AG04449 (cell line): ENCODE data around the gene FNDC1.

ENCODE experiments used
- CTCF ChIA-PET: fragments of 350-600 bp; formaldehyde crosslinking; extraction: SDS; loops from one replicate; lab custom pipeline; 2021; ENCODE audit warnings: antibody characterized with exemption; lab: Yijun Ruan, JAX
- POLR2A ChIA-PET: fragments of 400-600, 350-600 bp; formaldehyde crosslinking; extraction: SDS; loops from one replicate; lab custom pipeline; 2020; ENCODE audit warnings: antibody characterized with exemption, inconsistent platforms; lab: Yijun Ruan, JAX
- DNase-seq: peaks from one replicate; pipeline ENCODE4 v3.0.0-alpha.2; 2010; ENCODE audit warnings: low read depth, low spot score
- H3K4me3 ChIP-seq: 2 replicates; pipeline ENCODE4 v1.5.1; 2011; ENCODE audit warnings: low read depth, mild to moderate bottlenecking, control low read depth, low read length
- CTCF ChIP-seq: IDR thresholded peaks from one replicate; pipeline ENCODE4 v1.5.1; 2011; ENCODE audit warnings: mild to moderate bottlenecking, moderate library complexity, low read length, control low read depth, inconsistent platforms; ENCODE audit not compliant: insufficient read depth; ENCODE audit errors: missing control alignments

Gene FNDC1

GRCh38 chr6:159201336-159201735, 32.1 kb downstream of the FNDC1 start:
- POLR2A ChIA-PET, result no interaction called here
- H3K4me3 ChIP-seq, result no peak overlapping the region
- CTCF ChIA-PET, result interaction anchor here (0.9 to 1.6 kb wide), 6 partner anchors 12 to 160 kb away, joined by 3 to 5 read pairs (median 4); partner anchors contain the start of gene FNDC1
- no peak for DNase-seq
- no peak for TF ChIP-seq CTCF

- no peak overlapping the region for H3K4me3 ChIP-seq
- TF ChIP-seq CTCF, result no peak
- DNase-seq, result peak; percentile 82
- CTCF ChIA-PET, result interaction anchor here (0.7 to 1.3 kb wide), 5 partner anchors 11 to 49 kb away, joined by 3 to 4 read pairs (median 3); no protein-coding TSS in a partner anchor
- POLR2A ChIA-PET, result no interaction called here
These were observed 34.3 kb downstream of the FNDC1 start for GRCh38 chr6:159203304-159204005.

GRCh38 chr6:159204605-159205004, 35.4 kb downstream of the FNDC1 start:
- ChIA-PET CTCF (interaction anchor here (1.0 to 3.0 kb wide), 2 partner anchors 13 to 30 kb away, joined by 5 to 15 read pairs; no protein-coding TSS in a partner anchor), POLR2A (no interaction called here)
- H3K4me3 ChIP-seq, result no peak overlapping the region
- no peak for TF ChIP-seq CTCF
- DNase-seq, result no peak

- CTCF ChIA-PET, result interaction anchor here (1.3 kb wide), 1 partner anchor 44 kb away, joined by 3 read pairs; no protein-coding TSS in a partner anchor
- H3K4me3 ChIP-seq, result no peak overlapping the region
- POLR2A ChIA-PET, result no interaction called here
- no peak for TF ChIP-seq CTCF
- no peak for DNase-seq
These were observed 42.8 kb downstream of the FNDC1 start for GRCh38 chr6:159212028-159212427.

GRCh38 chr6:159212525-159213280, 43.5 kb downstream of the FNDC1 start:
- no peak for TF ChIP-seq CTCF
- no peak for DNase-seq
- no peak overlapping the region for H3K4me3 ChIP-seq
- ChIA-PET CTCF (interaction anchor here (1.2 to 1.3 kb wide), 2 partner anchors 44 to 442 kb away, joined by 3 to 5 read pairs; no protein-coding TSS in a partner anchor), POLR2A (interaction anchor here (0.7 kb wide), 1 partner anchor 409 kb away, joined by 4 read pairs; no protein-coding TSS in a partner anchor)

- TF ChIP-seq CTCF, result no peak
- ChIA-PET POLR2A (no interaction called here), CTCF (interaction anchor here (1.1 to 1.8 kb wide), 5 partner anchors 39 to 442 kb away, joined by 3 to 6 read pairs (median 5); no protein-coding TSS in a partner anchor)
- DNase-seq, result no peak
- no peak overlapping the region for H3K4me3 ChIP-seq
These were observed 44.2 kb downstream of the FNDC1 start for GRCh38 chr6:159213405-159213804.
